ENCODE results near the gene SAMD11. TPM values are rescaled to one million over a fixed set of nuclear protein-coding genes. Genes with fewer than 3 reads are reported as not detected.

Gene SAMD11
- total RNA-seq, 4 donors from 2014 or later = 14.2 to 21.2 (median 17.4) TPM

GRCh38 chr1:966704-967300 is 43.1 kb downstream of the SAMD11 start:
- H3K4me1 ChIP-seq = peaks cover 0 to 21% (median 13%) of the 10 kb centered on the region in 3 donors
- TF ChIP-seq CTCF (IDR thresholded peaks at IDR 0.05) (no peak), POLR2A (IDR thresholded peaks at IDR 0.05) (peak in 1 of 2 donors; percentile 27), POLR2AphosphoS5 (IDR thresholded peaks at IDR 0.05) (no peak)
- no peaks in the 10 kb centered on the region for H3K9me3 ChIP-seq
- peaks cover 48% of the 10 kb centered on the region for H3K27me3 ChIP-seq
- H3K4me3 ChIP-seq = peak overlapping the region; percentile 35 to 64
- peaks cover 0 to 30% of the 10 kb centered on the region in 2 donors for H3K36me3 ChIP-seq
- H3K27ac ChIP-seq = peak overlapping the region in 3 of 4 donors; percentile 67 to 72 (median 69)
- WGBS, 2 donors (ENCODE audit: low coverage in 1 of 2) = no CpG with 5 or more reads among the region's 60 CpGs
- ATAC-seq = peak; percentile 76

- Histone ChIP-seq H3K9me3 (no peaks in the 10 kb centered on the region), H3K27ac (no peak overlapping the region), H3K4me3 (no peak overlapping the region), H3K4me1 (peaks cover 0 to 20% (median 13%) of the 10 kb centered on the region in 3 donors), H3K36me3 (peaks cover 0 to 21% of the 10 kb centered on the region in 2 donors), H3K27me3 (peaks cover 57% of the 10 kb centered on the region)
- 30% methylated on average over 2 of the region's 23 CpGs; no CpG with 5 or more reads in 1 of the 2 donors for WGBS, 2 donors (ENCODE audit: low coverage in 1 of 2)
- ATAC-seq = no peak
- no peak for TF ChIP-seq POLR2AphosphoS5 (IDR thresholded peaks at IDR 0.05)
- no peak for TF ChIP-seq POLR2A (IDR thresholded peaks at IDR 0.05)
- no peak for TF ChIP-seq EP300 (IDR thresholded peaks at IDR 0.05)
- TF ChIP-seq CTCF (IDR thresholded peaks at IDR 0.05) = no peak
These were observed 44.0 kb downstream of the SAMD11 start for GRCh38 chr1:967466-968343.

DNA sequence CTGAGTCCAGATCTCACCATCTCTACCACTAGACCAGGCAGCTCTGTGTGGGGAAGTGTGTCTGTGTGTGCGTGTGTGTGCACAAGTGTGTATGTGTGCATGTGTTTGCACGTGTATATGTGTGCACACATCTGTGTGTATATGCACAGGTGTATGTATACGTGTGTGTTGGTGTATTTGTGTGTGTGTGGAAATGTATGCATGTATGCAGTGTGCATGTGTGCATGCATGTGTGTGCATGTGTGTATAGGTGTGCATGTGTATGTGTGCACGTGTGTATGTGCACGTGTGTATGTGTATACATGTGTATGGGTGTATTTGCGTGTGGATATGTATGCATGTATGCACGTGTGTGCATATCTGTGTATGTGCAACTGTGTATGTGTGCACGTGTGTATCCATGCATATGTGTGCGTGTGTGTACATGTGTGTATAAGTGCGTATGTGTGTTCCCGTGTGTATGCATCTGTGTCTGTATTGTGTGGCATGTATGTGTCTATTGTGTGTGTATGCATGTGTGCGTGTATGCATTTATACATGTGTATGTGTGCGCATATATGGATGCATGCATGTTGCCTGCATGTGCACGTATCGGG is 45.6 kb downstream of the SAMD11 start:
- no peaks in the 10 kb centered on the region for H3K9me3 ChIP-seq
- no peak for ATAC-seq
- no peak overlapping the region for H3K4me3 ChIP-seq
- H3K4me1 ChIP-seq = peaks cover 0 to 20% (median 13%) of the 10 kb centered on the region in 3 donors
- H3K27ac ChIP-seq = no peak overlapping the region
- H3K27me3 ChIP-seq = peaks cover 74% of the 10 kb centered on the region
- WGBS, 2 donors (ENCODE audit: low coverage in 1 of 2) = 73 to 75% methylated on average over 14 to 15 of the region's 15 CpGs
- peaks cover 0 to 5% of the 10 kb centered on the region in 2 donors for H3K36me3 ChIP-seq
- TF ChIP-seq EP300 (IDR thresholded peaks at IDR 0.05) (no peak), POLR2A (IDR thresholded peaks at IDR 0.05) (no peak), POLR2AphosphoS5 (IDR thresholded peaks at IDR 0.05) (no peak), CTCF (IDR thresholded peaks at IDR 0.05) (no peak)

- 0% methylated on average over 1 of the region's 33 CpGs; no CpG with 5 or more reads in 1 of the 2 donors for WGBS, 2 donors (ENCODE audit: low coverage in 1 of 2)
- no peak overlapping the region for H3K4me3 ChIP-seq
- peaks cover 84% of the 10 kb centered on the region for H3K27me3 ChIP-seq
These were observed 46.7 kb downstream of the SAMD11 start for GRCh38 chr1:970242-970972.

More at GRCh38 chr1:970242-970972, 46.7 kb downstream of the SAMD11 start:
- Histone ChIP-seq H3K36me3 (no peaks in the 10 kb centered on the region), H3K27ac (no peak overlapping the region), H3K4me1 (peaks cover 0 to 23% (median 13%) of the 10 kb centered on the region in 3 donors), H3K9me3 (no peaks in the 10 kb centered on the region)
- no peak for ATAC-seq
- TF ChIP-seq POLR2AphosphoS5 (IDR thresholded peaks at IDR 0.05) = no peak

Data from gastroesophageal sphincter (tissue), 4 donors.